HepG2 (cell line): ENCODE measurements around the gene DNAJC28. TPM values are rescaled to one million over a fixed set of nuclear protein-coding genes. Genes with fewer than 3 reads are reported as not detected.

Source experiments
- ATAC-seq: fragments of 200-7000 bp; cut with Tn5 transposase; 3 replicates; pipeline ENCODE4 v1.9.1; 2020; ENCODE audit warnings: mild to moderate bottlenecking, moderate library complexity
- BruUV-seq: library from RNA; stranded (reverse); fragments of 400-500 nt; replicated peaks from 2 replicates; lab custom pipeline; 2021; lab: Mats Ljungman, UMichigan
- CTCF ChIA-PET: fragments of 300-600 bp; formaldehyde crosslinking; extraction: SDS; loops from one replicate; lab custom pipeline; 2021; ENCODE audit warnings: low total read pairs, inconsistent platforms, low intra/inter-chr PET ratio; lab: Yijun Ruan, JAX
- POLR2A ChIA-PET: fragments of 350-600 bp; sonication (Branson Sonifier 250); formaldehyde crosslinking; loops from one replicate; lab custom pipeline; 2020; ENCODE audit warnings: antibody characterized with exemption, inconsistent platforms; lab: Yijun Ruan, JAX
- DNase-seq: peaks from one replicate; pipeline ENCODE4 v3.0.0-alpha.2; 2015; ENCODE audit warnings: low spot score
- FAIRE-seq: peaks from 3 replicates; lab custom pipeline; 2011; peaks lifted over from hg19 to GRCh38; lab: Jason Lieb, UNC
- H2AFZ ChIP-seq: one replicate; pipeline ENCODE4 v1.6.1; 2011; ENCODE audit warnings: low read length, inconsistent platforms
- H3K27ac ChIP-seq: fragments of 300-600 bp; 3 replicates; pipeline ENCODE4 v1.8.0; 2011; ENCODE audit warnings: mixed run types, mild to moderate bottlenecking, mixed read lengths, low read length, inconsistent platforms; ENCODE audit not compliant: insufficient read depth; ENCODE audit errors: extremely low read length
- H3K27me3 ChIP-seq, 2 experiments: fragments of 200-600 bp in 1 of 2; 2 replicates in 1 of 2; 3 replicates in 1 of 2; pipeline versions ENCODE4 v1.6.0 to v1.8.0; 2011; ENCODE audit warnings: low read length in 2 of 2, mild to moderate bottlenecking in 2 of 2, moderate library complexity in 2 of 2, inconsistent platforms in 1 of 2; ENCODE audit not compliant: insufficient read depth in 2 of 2, control insufficient read depth in 1 of 2
- H3K36me3 ChIP-seq, 2 experiments: fragments of 200-600 bp in 1 of 2; replicated peaks in 1 of 2; 2 replicates in 1 of 2; 3 replicates in 1 of 2; pipeline versions ENCODE4 v1.5.1 to v1.8.0; 2011; ENCODE audit warnings: low read length in 2 of 2, inconsistent platforms in 1 of 2; ENCODE audit not compliant: insufficient read depth in 2 of 2, control insufficient read depth in 1 of 2
- H3K4me1 ChIP-seq: 2 replicates; pipeline ENCODE4 v1.5.1; 2012; ENCODE audit warnings: low read length, inconsistent platforms; ENCODE audit not compliant: insufficient read depth
- H3K4me2 ChIP-seq: 2 replicates; pipeline ENCODE4 v1.6.0; 2011; ENCODE audit warnings: low read depth, low read length, inconsistent platforms
- H3K4me3 ChIP-seq, 3 experiments: fragments of 200-600 bp in 1 of 3; sonication (generic), shearing (Covaris generic) in 1 of 3; replicated peaks in 1 of 3; 2 replicates each; pipeline ENCODE4 v1.5.1; 2011 to 2016; ENCODE audit warnings: low read length in 3 of 3, inconsistent platforms in 2 of 3, low read depth in 2 of 3, mild to moderate bottlenecking in 2 of 3, control low read depth in 1 of 3, mixed read lengths in 1 of 3; ENCODE audit not compliant: insufficient read depth in 1 of 3
- H3K79me2 ChIP-seq: one replicate; pipeline ENCODE4 v1.6.1; 2011; ENCODE audit warnings: low read length, inconsistent platforms; ENCODE audit not compliant: insufficient read depth
- H3K9ac ChIP-seq: 2 replicates; pipeline ENCODE4 v1.6.0; 2011; ENCODE audit warnings: mild to moderate bottlenecking, low read depth, low read length, inconsistent platforms; ENCODE audit not compliant: insufficient read depth
- H3K9me3 ChIP-seq: 2 replicates; pipeline ENCODE4 v1.5.1; 2012; ENCODE audit warnings: mild to moderate bottlenecking, low read length
- H4K20me1 ChIP-seq: 2 replicates; pipeline ENCODE4 v1.6.0; 2011; ENCODE audit warnings: inconsistent platforms, mild to moderate bottlenecking, low read length, moderate library complexity; ENCODE audit not compliant: insufficient read depth
- AHDC1 ChIP-seq: sonication (generic); formaldehyde crosslinking; IDR thresholded peaks from 2 replicates; pipeline ENCODE4 v1.5.1; 2020; ENCODE audit warnings: mild to moderate bottlenecking, missing genetic modification reagents, borderline replicate concordance
- CBFB ChIP-seq: sonication (generic); formaldehyde crosslinking; IDR thresholded peaks from 2 replicates; pipeline ENCODE4 v1.4.0; 2020; ENCODE audit warnings: missing genetic modification reagents
- HES4 ChIP-seq: sonication (generic); formaldehyde crosslinking; IDR thresholded peaks from 2 replicates; pipeline ENCODE4 v1.9.0; 2021; ENCODE audit warnings: mild to moderate bottlenecking, missing genetic modification reagents, borderline replicate concordance
- ISL2 ChIP-seq: sonication (generic); formaldehyde crosslinking; IDR thresholded peaks from 2 replicates; pipeline ENCODE4 v1.5.0; 2020; ENCODE audit warnings: missing genetic modification reagents
- MXI1 ChIP-seq: IDR thresholded peaks from 3 replicates; pipeline ENCODE4 v1.6.1; 2012; ENCODE audit warnings: low read depth, low read length, inconsistent platforms, borderline replicate concordance
- NCOA5 ChIP-seq: sonication (generic); formaldehyde crosslinking; IDR thresholded peaks from 2 replicates; pipeline ENCODE4 v1.4.0; 2020; ENCODE audit warnings: missing genetic modification reagents
- NFKB2 ChIP-seq: sonication (generic); formaldehyde crosslinking; IDR thresholded peaks from 2 replicates; pipeline ENCODE4 v1.4.0; 2020; ENCODE audit warnings: missing genetic modification reagents, borderline replicate concordance
- SETDB1 ChIP-seq: sonication (generic); formaldehyde crosslinking; IDR thresholded peaks from 2 replicates; pipeline ENCODE4 v1.5.1; 2020; ENCODE audit warnings: missing genetic modification reagents, mild to moderate bottlenecking, borderline replicate concordance
- ZKSCAN1 ChIP-seq: fragments of 150-350 bp; IDR thresholded peaks from 2 replicates; pipeline ENCODE4 v1.6.1; 2014; ENCODE audit warnings: low read length
- ZNF224 ChIP-seq: sonication (generic); formaldehyde crosslinking; IDR thresholded peaks from 2 replicates; pipeline ENCODE4 v1.5.0; 2020; ENCODE audit warnings: mild to moderate bottlenecking, missing genetic modification reagents
- ZNF274 ChIP-seq: sonication (generic); formaldehyde crosslinking; IDR thresholded peaks from 2 replicates; pipeline ENCODE4 v1.5.1; 2020; ENCODE audit warnings: mild to moderate bottlenecking, missing genetic modification reagents
- ZNF367 ChIP-seq: sonication (generic); formaldehyde crosslinking; IDR thresholded peaks from 2 replicates; pipeline ENCODE4 v1.4.0; 2020; ENCODE audit warnings: missing genetic modification reagents, borderline replicate concordance
- ZNF652 ChIP-seq: IDR thresholded peaks from 2 replicates; pipeline ENCODE4 v1.6.1; 2016; ENCODE audit warnings: low read depth, borderline replicate concordance
- ZNF672 ChIP-seq: sonication (generic); formaldehyde crosslinking; IDR thresholded peaks from 2 replicates; pipeline ENCODE4 v1.8.1; 2022; ENCODE audit warnings: missing genetic modification reagents
- WGBS: methylation state at CpG from one replicate; pipeline ENCODE4 v1.1.6; 2017; ENCODE audit warnings: low lambda C conversion rate; 5-methylcytosine and 5-hydroxymethylcytosine counted together
- in situ Hi-C: cut with HindIII; loops from 2 replicates; pipeline ENCODE4 v1.10.0; 2017; ENCODE audit warnings: low pct_unique_long_range_greater_than_20kb; ENCODE audit not compliant: extremely low pct_ligation_motif_present
- intact Hi-C: fragments of 100-400 bp; cut with micrococcal nuclease; formaldehyde crosslinking; loops from one replicate; pipeline ENCODE4 v1.10.0; 2022; ENCODE audit not compliant: unreplicated experiment
- polyA plus RNA-seq, 8 experiments: library from polyadenylated mRNA; depleted of rRNA in 3 of 8; stranded (reverse) in 7 of 8; unstranded in 1 of 8; fragments of >200 nt; fragmentation: Illumina TruSeq in 4 of 8; extraction: Trizol in 4 of 8; gene quantifications; 2 replicates each; pipeline versions ENCODE4 v1.2.1 to v1.2.3, GENCODE V29; 2011 to 2016; ENCODE audit warnings: low read depth in 4 of 8, missing spikeins in 1 of 8, mixed read lengths in 1 of 8; ENCODE audit not compliant: insufficient read depth in 1 of 8
- total RNA-seq, 5 experiments: library from RNA; depleted of rRNA; stranded (reverse); fragments of >200 nt; fragmentation: Illumina TruSeq; extraction: Trizol; gene quantifications; 2 replicates each; pipeline ENCODE4 v1.2.3, GENCODE V29; 2016; ENCODE audit warnings: low read depth in 1 of 5

DNAJC28 gene
- total and polyA plus RNA-seq, 2 of the 13 experiments (the other 11 are each of a cell fraction or from before 2014, with no cell fraction given), result 1.5 to 3.3 TPM

- in situ Hi-C loops (no loop called here), intact Hi-C loops (no loop called here)
- Histone ChIP-seq H3K27ac (no peak overlapping the region), H3K9ac (no peak overlapping the region), H3K9me3 (no peaks in the 10 kb centered on the region), H3K4me1 (peaks cover 25% of the 10 kb centered on the region), H4K20me1 (no peaks in the 10 kb centered on the region), H3K27me3 (no peaks in the 10 kb centered on the region), H3K79me2 (no peaks in the 10 kb centered on the region), H2AFZ (peak overlapping the region; percentile 15), H3K4me3 (peak overlapping the region in 1 of 3 experiments; percentile 23; a peak in 1 of 6 replicates), H3K36me3 (no peaks in the 10 kb centered on the region), H3K4me2 (peak overlapping the region; percentile 58)
- DNase-seq, result no peak
- WGBS, result 21% methylated on average over 6 of the region's 7 CpGs
- FAIRE-seq, result no peak
- ChIA-PET POLR2A (interaction anchor here (2.3 kb wide), 1 partner anchor 16 kb away, joined by 13 read pairs; the partner anchor contains the start of gene TMEM50B), CTCF (no interaction called here)
- BruUV-seq, result no TSS peak
- TF ChIP-seq AHDC1 (CRISPR knock-in tag) (no peak), ISL2 (CRISPR knock-in tag) (no peak), ZNF274 (CRISPR knock-in tag) (no peak), ZNF672 (CRISPR knock-in tag) (no peak), ZNF224 (no peak), ZNF367 (CRISPR knock-in tag) (no peak), NFKB2 (no peak), NCOA5 (no peak), MXI1 (no peak), SETDB1 (CRISPR knock-in tag) (no peak), HES4 (CRISPR knock-in tag) (no peak), ZKSCAN1 (no peak), CBFB (no peak), ZNF652 (no peak)
- peak; percentile 65 for ATAC-seq
Observed at GRCh38 chr21:33496345-33496744, 4.8 kb upstream of the DNAJC28 start.
